SK-N-SH treated with all-trans-retinoic acid at 6 μM for 48 hours (cell line): Measurements from ENCODE around the gene CD6.

Experiments used
- ATAC-seq: fragments of 200-7000 bp; cut with Tn5 transposase; 3 replicates; pipeline ENCODE4 v1.9.1; 2020; ENCODE audit warnings: mild to moderate bottlenecking, moderate library complexity
- ARNTL ChIP-seq: fragments of 450-650 bp; formaldehyde crosslinking; IDR thresholded peaks from 2 replicates; pipeline ENCODE4 v1.5.0; 2020; ENCODE audit warnings: low read depth, mild to moderate bottlenecking, moderate library complexity, borderline replicate concordance
- BACH2 ChIP-seq: fragments of 250-450 bp; sonication (Bioruptor Pico); IDR thresholded peaks from 2 replicates; pipeline ENCODE4 v1.9.0; 2021; ENCODE audit warnings: mild to moderate bottlenecking, borderline replicate concordance
- CSDC2 ChIP-seq: fragments of 250-450 bp; sonication (Bioruptor Pico); IDR thresholded peaks from 2 replicates; pipeline ENCODE4 v1.5.0; 2020; ENCODE audit warnings: mild to moderate bottlenecking, moderate library complexity
- ESRRG ChIP-seq: fragments of 250-450 bp; sonication (Bioruptor Pico); IDR thresholded peaks from 2 replicates; pipeline ENCODE4 v1.6.1; 2021; ENCODE audit warnings: mild to moderate bottlenecking
- GLIS3 ChIP-seq: fragments of 250-450 bp; sonication (Bioruptor Pico); IDR thresholded peaks from 2 replicates; pipeline ENCODE4 v1.5.0; 2020; ENCODE audit warnings: mild to moderate bottlenecking, moderate library complexity
- ISL1 ChIP-seq: fragments of 250-450 bp; sonication (Bioruptor Pico); IDR thresholded peaks from 2 replicates; pipeline ENCODE4 v2.1.2; 2022; ENCODE audit warnings: mild to moderate bottlenecking, moderate library complexity
- OSR1 ChIP-seq: fragments of 250-450 bp; sonication (Bioruptor Pico); IDR thresholded peaks from 2 replicates; pipeline ENCODE4 v1.8.0; 2022; ENCODE audit warnings: moderate library complexity, mild to moderate bottlenecking, inconsistent platforms
- PPARA ChIP-seq: fragments of 250-450 bp; sonication (Bioruptor Pico); IDR thresholded peaks from 2 replicates; pipeline ENCODE4 v1.5.0; 2020; ENCODE audit warnings: mild to moderate bottlenecking, borderline replicate concordance
- RARB ChIP-seq: fragments of 250-450 bp; sonication (Bioruptor Pico); IDR thresholded peaks from 2 replicates; pipeline ENCODE4 v1.8.0; 2021; ENCODE audit warnings: mild to moderate bottlenecking, moderate library complexity
- SNAI2 ChIP-seq: fragments of 250-450 bp; sonication (Bioruptor Pico); IDR thresholded peaks from 2 replicates; pipeline ENCODE4 v1.5.0; 2020; ENCODE audit warnings: mild to moderate bottlenecking, moderate library complexity
- TCF4 ChIP-seq: fragments of 250-450 bp; sonication (Bioruptor Pico); IDR thresholded peaks from 2 replicates; pipeline ENCODE4 v1.8.0; 2021; ENCODE audit warnings: mild to moderate bottlenecking, moderate library complexity, borderline replicate concordance
- TOX ChIP-seq: fragments of 250-450 bp; sonication (Bioruptor Pico); IDR thresholded peaks from 2 replicates; pipeline ENCODE4 v1.8.0; 2021; ENCODE audit warnings: mild to moderate bottlenecking, moderate library complexity, borderline replicate concordance
- ZC3H10 ChIP-seq: fragments of 250-450 bp; sonication (Bioruptor Pico); IDR thresholded peaks from 2 replicates; pipeline ENCODE4 v1.5.1; 2021; ENCODE audit warnings: mild to moderate bottlenecking, moderate library complexity
- ZFP3 ChIP-seq: fragments of 250-450 bp; sonication (Bioruptor Pico); IDR thresholded peaks from 2 replicates; pipeline ENCODE4 v1.5.0; 2020; ENCODE audit warnings: mild to moderate bottlenecking, moderate library complexity
- ZFP30 ChIP-seq: fragments of 450-650 bp; formaldehyde crosslinking; IDR thresholded peaks from 2 replicates; pipeline ENCODE4 v1.5.0; 2022; ENCODE audit warnings: mild to moderate bottlenecking, moderate library complexity
- ZNF565 ChIP-seq: fragments of 450-650 bp; formaldehyde crosslinking; conservative IDR thresholded peaks from 2 replicates; pipeline ENCODE4 v1.5.0; 2020; ENCODE audit warnings: low read depth, mild to moderate bottlenecking, moderate library complexity
- ZNF8 ChIP-seq: fragments of 450-650 bp; formaldehyde crosslinking; IDR thresholded peaks from 2 replicates; pipeline ENCODE4 v1.5.0; 2020; ENCODE audit warnings: mild to moderate bottlenecking, moderate library complexity
- TF ChIP-seq, protein P1 (sequence below): fragments of 250-450 bp; sonication (Bioruptor Pico); IDR thresholded peaks from 2 replicates; pipeline ENCODE4 v1.5.0; 2020; ENCODE audit warnings: mild to moderate bottlenecking, moderate library complexity
- TF ChIP-seq, protein P2 (sequence below): fragments of 250-450 bp; sonication (Bioruptor Pico); IDR thresholded peaks from 2 replicates; pipeline ENCODE4 v1.8.0; 2021; ENCODE audit warnings: low read depth, mild to moderate bottlenecking, moderate library complexity, borderline replicate concordance
- TF ChIP-seq, protein P3 (sequence below): fragments of 250-450 bp; sonication (Bioruptor Pico); IDR thresholded peaks from 2 replicates; pipeline ENCODE4 v1.5.1; 2020; ENCODE audit warnings: low read depth, mild to moderate bottlenecking, moderate library complexity
- TF ChIP-seq, protein P4 (sequence below): fragments of 250-450 bp; sonication (Bioruptor Pico); IDR thresholded peaks from 2 replicates; pipeline ENCODE4 v1.8.0; 2020; ENCODE audit warnings: mild to moderate bottlenecking, moderate library complexity, borderline replicate concordance

CD6 gene

DNA sequence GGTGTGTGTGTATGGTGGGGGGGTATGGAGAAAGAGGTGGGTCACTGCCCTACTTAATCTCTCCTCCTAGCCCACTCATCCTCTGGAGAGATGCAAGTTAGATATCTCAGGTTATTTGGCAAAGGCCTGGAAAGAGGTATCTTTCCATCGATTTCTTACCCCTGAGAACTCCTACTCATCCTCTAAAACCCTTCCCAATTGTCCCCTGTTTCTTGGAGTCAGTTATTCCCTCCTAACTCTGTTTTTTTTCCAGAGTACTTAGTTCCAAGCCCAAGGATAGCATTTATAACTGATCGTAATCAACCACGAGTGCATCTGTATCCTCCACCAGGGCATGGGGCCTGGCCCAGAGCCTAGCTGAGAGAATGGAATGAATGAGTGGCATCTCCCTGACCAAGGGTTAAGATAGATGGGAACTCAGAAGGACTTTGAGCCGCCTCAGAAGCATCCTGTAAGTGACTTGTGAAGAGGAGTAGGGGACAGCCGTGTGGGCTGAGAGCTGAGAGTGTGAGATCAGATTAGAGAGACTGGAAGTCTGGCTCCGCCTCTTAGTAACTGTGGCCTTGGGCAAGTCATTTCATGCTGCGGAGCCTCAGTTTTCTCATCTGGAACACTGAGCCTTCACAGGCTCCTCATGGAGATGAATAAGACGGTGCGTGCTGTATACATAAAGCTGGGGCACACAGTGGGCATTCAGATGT is 16.2 kb downstream of the CD6 start:
- ATAC-seq, result no peak
- TF ChIP-seq ZNF8 (CRISPR knock-in tag) (no peak), ZFP3 (peak; percentile 93)

DNA sequence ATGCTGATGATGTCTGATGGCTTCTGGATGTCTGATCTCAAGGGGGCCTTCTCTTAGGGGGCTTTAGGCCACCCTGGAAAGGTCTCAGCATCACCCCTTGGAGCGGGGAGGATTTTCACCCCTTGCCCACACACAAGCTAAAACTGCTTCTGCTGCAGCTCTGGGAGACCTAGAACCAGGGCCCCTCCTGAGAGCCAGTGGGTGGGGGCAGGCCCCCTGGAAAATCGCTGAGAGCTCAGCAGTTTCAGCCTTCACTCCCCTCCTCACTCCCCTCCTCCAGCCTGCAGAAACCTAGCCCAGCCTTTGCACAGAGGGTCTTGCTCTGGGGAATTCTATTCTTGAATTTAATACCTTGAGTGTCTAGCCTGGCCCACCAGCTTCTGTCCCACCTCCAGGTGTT is 17.2 kb downstream of the CD6 start:
- TF ChIP-seq BACH2 (CRISPR knock-in tag), result no peak
- TF ChIP-seq, protein P1, sequence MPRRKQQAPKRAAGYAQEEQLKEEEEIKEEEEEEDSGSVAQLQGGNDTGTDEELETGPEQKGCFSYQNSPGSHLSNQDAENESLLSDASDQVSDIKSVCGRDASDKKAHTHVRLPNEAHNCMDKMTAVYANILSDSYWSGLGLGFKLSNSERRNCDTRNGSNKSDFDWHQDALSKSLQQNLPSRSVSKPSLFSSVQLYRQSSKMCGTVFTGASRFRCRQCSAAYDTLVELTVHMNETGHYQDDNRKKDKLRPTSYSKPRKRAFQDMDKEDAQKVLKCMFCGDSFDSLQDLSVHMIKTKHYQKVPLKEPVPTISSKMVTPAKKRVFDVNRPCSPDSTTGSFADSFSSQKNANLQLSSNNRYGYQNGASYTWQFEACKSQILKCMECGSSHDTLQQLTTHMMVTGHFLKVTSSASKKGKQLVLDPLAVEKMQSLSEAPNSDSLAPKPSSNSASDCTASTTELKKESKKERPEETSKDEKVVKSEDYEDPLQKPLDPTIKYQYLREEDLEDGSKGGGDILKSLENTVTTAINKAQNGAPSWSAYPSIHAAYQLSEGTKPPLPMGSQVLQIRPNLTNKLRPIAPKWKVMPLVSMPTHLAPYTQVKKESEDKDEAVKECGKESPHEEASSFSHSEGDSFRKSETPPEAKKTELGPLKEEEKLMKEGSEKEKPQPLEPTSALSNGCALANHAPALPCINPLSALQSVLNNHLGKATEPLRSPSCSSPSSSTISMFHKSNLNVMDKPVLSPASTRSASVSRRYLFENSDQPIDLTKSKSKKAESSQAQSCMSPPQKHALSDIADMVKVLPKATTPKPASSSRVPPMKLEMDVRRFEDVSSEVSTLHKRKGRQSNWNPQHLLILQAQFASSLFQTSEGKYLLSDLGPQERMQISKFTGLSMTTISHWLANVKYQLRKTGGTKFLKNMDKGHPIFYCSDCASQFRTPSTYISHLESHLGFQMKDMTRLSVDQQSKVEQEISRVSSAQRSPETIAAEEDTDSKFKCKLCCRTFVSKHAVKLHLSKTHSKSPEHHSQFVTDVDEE (CRISPR knock-in tag), result no peak
- TF ChIP-seq ZC3H10 (CRISPR knock-in tag), result no peak
- TF ChIP-seq PPARA (CRISPR knock-in tag), result no peak
- TF ChIP-seq, protein P2, sequence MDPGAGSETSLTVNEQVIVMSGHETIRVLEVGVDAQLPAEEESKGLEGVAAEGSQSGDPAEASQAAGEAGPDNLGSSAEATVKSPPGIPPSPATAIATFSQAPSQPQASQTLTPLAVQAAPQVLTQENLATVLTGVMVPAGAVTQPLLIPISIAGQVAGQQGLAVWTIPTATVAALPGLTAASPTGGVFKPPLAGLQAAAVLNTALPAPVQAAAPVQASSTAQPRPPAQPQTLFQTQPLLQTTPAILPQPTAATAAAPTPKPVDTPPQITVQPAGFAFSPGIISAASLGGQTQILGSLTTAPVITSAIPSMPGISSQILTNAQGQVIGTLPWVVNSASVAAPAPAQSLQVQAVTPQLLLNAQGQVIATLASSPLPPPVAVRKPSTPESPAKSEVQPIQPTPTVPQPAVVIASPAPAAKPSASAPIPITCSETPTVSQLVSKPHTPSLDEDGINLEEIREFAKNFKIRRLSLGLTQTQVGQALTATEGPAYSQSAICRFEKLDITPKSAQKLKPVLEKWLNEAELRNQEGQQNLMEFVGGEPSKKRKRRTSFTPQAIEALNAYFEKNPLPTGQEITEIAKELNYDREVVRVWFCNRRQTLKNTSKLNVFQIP (CRISPR knock-in tag), result no peak
- TF ChIP-seq, all 23 proteins: peak for 0
- no peak for ATAC-seq

DNA sequence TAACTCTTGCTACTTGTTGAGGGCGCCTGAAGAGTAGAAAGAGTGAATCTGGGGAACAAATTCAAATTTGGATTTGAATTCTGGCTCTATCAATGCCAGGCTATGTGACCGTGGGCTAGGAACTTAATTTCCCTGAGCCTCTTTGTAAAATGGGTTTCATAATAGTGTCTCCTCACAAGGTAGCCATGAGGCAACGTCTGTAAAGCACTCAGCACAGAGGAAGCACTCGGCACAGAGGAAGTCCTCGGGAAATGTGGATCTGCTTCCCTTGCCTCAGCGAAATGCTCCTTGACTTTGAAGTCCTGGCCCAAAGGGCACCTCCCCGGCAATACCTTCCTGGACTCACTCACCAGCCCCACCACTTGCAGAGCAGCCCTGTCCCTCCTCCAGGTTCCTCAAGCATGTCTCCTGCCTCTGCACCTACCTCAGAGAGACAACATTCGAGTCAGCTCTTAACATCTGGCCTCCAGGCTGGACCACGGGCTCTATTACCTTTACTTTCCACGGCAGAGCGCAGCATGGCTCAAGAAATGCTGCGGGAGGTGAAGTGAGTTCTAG is 17.7 kb downstream of the CD6 start:
- no peak for TF ChIP-seq PPARA (CRISPR knock-in tag)
- TF ChIP-seq BACH2 (CRISPR knock-in tag), result no peak
- TF ChIP-seq GLIS3 (CRISPR knock-in tag), result no peak
- TF ChIP-seq ZNF565 (CRISPR knock-in tag), result no peak
- no peak for TF ChIP-seq ZC3H10 (CRISPR knock-in tag)
- TF ChIP-seq, protein P2 (CRISPR knock-in tag), result no peak
- TF ChIP-seq, all 23 proteins: peak for 0
- ATAC-seq, result no peak

DNA sequence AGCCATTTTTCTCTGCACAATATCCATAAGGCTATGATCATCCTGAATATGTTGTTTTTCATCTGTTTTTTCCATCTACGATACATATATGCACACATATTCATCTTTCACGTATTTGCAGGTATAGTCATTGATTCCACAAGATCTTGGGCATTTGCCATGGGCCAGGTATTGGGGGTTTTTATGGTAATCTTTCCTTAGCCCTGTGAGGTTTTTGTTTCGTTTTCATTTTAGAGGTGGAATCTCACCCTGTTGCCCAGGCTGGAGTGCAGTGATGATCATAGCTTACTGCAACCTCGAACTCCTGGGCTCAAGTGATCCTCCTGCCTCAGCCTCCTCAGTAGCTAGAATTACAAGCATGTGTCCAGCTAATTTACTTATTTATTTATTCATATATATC is 20.0 kb downstream of the CD6 start:
- TF ChIP-seq, protein P3, sequence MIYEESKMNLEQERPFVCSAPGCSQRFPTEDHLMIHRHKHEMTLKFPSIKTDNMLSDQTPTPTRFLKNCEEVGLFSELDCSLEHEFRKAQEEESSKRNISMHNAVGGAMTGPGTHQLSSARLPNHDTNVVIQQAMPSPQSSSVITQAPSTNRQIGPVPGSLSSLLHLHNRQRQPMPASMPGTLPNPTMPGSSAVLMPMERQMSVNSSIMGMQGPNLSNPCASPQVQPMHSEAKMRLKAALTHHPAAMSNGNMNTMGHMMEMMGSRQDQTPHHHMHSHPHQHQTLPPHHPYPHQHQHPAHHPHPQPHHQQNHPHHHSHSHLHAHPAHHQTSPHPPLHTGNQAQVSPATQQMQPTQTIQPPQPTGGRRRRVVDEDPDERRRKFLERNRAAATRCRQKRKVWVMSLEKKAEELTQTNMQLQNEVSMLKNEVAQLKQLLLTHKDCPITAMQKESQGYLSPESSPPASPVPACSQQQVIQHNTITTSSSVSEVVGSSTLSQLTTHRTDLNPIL (CRISPR knock-in tag), result no peak
- TF ChIP-seq, protein P4, sequence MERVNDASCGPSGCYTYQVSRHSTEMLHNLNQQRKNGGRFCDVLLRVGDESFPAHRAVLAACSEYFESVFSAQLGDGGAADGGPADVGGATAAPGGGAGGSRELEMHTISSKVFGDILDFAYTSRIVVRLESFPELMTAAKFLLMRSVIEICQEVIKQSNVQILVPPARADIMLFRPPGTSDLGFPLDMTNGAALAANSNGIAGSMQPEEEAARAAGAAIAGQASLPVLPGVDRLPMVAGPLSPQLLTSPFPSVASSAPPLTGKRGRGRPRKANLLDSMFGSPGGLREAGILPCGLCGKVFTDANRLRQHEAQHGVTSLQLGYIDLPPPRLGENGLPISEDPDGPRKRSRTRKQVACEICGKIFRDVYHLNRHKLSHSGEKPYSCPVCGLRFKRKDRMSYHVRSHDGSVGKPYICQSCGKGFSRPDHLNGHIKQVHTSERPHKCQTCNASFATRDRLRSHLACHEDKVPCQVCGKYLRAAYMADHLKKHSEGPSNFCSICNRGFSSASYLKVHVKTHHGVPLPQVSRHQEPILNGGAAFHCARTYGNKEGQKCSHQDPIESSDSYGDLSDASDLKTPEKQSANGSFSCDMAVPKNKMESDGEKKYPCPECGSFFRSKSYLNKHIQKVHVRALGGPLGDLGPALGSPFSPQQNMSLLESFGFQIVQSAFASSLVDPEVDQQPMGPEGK (CRISPR knock-in tag), result no peak
- no peak for TF ChIP-seq OSR1 (CRISPR knock-in tag)
- TF ChIP-seq, all 23 proteins: peak for 0
- ATAC-seq, result no peak

DNA sequence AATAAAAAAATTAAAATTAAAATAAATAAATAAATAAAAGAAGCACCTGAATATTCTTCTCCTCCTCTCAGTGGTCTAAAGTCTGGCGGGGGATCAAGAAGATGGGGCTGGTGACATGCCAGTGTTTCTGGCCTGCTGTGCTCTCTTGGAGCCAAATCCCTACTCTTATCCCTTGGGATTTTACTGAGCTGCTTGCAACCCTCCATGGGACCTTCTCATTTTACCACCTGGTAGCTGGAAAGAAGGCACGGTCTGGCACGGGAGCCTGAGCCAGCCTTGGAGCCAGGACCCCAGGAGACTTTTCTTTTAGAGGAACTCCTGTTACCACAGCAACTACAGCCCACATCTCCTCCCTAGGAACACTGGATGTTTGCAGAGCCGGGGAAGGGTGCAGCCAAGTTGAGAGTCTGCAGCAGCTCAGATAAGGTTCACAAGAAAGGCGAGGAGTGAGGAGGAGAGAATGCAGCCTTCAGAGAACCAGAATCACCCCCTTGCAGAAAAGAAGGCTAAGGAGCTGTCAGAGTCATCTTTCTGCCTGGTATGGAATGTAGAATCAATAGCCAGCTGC is 21.4 kb downstream of the CD6 start:
- ATAC-seq, result no peak
- TF ChIP-seq PPARA (CRISPR knock-in tag) (no peak), ZC3H10 (CRISPR knock-in tag) (no peak), RARB (no peak), TCF4 (CRISPR knock-in tag) (no peak), TOX (CRISPR knock-in tag) (no peak), BACH2 (CRISPR knock-in tag) (no peak), OSR1 (CRISPR knock-in tag) (no peak), ESRRG (CRISPR knock-in tag) (no peak), SNAI2 (CRISPR knock-in tag) (no peak), CSDC2 (CRISPR knock-in tag) (no peak), ZFP30 (CRISPR knock-in tag) (no peak), ARNTL (CRISPR knock-in tag) (no peak), ZNF8 (CRISPR knock-in tag) (no peak), ISL1 (CRISPR knock-in tag) (no peak)
- TF ChIP-seq, protein P4 (CRISPR knock-in tag), result no peak
